Naive thymus-derived CD8-positive, alpha-beta T cell (primary cell): ENCODE results near the gene HMMR. TPM values are rescaled to one million over a fixed set of nuclear protein-coding genes. Genes with fewer than 3 reads are reported as not detected.
"Not testable (repeated sequence)": the region's sequence is repeated elsewhere in the genome, so short reads cannot be mapped to it uniquely, and the experiment has no call there.

Source experiments
- ATAC-seq, 2 donors: fragments of 150-1000 bp; cut with Tn5 transposase in 1 of 2; sonication (Bioruptor Pico), chemical (Tn5 transposase) in 1 of 2; 1 replicate in 1 of 2; 2 replicates in 1 of 2; pipeline ENCODE4 v1.10.0; 2021; ENCODE audit warnings: mild to moderate bottlenecking in 2 of 2, moderate library complexity in 2 of 2
- POLR2A ChIA-PET: fragments of 350-600 bp; sonication (Branson Sonifier 250); formaldehyde crosslinking; loops from one replicate; lab custom pipeline; 2021; ENCODE audit warnings: antibody characterized with exemption; lab: Charles Lee
- DNase-seq, 10 donors: peaks; one replicate each; pipeline versions ENCODE4 v3.0.0 to v3.0.0-alpha.2; 2020 to 2022
- H3K27ac Mint-ChIP-seq, 10 donors: one replicate each; pipeline ENCODE4 v1.8.0; 2020 to 2022; ENCODE audit warnings: mild to moderate bottlenecking in 10 of 10, mixed read lengths in 10 of 10, moderate library complexity in 4 of 10, inconsistent platforms in 1 of 10
- H3K27me3 Mint-ChIP-seq, 5 donors: one replicate each; pipeline ENCODE4 v1.8.0; 2021 to 2022; ENCODE audit warnings: mixed read lengths in 5 of 5
- H3K36me3 Mint-ChIP-seq, 3 donors: one replicate each; pipeline ENCODE4 v1.8.0; 2020 to 2022; ENCODE audit warnings: mixed read lengths in 3 of 3, mild to moderate bottlenecking in 2 of 3, inconsistent platforms in 1 of 3
- H3K4me1 Mint-ChIP-seq, 4 donors: one replicate each; pipeline ENCODE4 v1.8.0; 2021 to 2022; ENCODE audit warnings: mixed read lengths in 4 of 4
- H3K4me3 Mint-ChIP-seq, 10 donors: one replicate each; pipeline ENCODE4 v1.8.0; 2020 to 2022; ENCODE audit warnings: mild to moderate bottlenecking in 10 of 10, mixed read lengths in 10 of 10, moderate library complexity in 6 of 10, inconsistent platforms in 1 of 10
- H3K9me3 Mint-ChIP-seq, 9 donors: one replicate each; pipeline ENCODE4 v1.8.0; 2020 to 2022; ENCODE audit warnings: mixed read lengths in 9 of 9, mild to moderate bottlenecking in 3 of 9, inconsistent platforms in 1 of 9, moderate library complexity in 1 of 9
- polyA plus RNA-seq, 3 donors: library from polyadenylated mRNA; unstranded; fragments of 300-500 nt; fragmentation: Illumina TruSeq; gene quantifications; one replicate each; pipeline ENCODE4 v1.2.3, GENCODE V29; 2021
- total RNA-seq, 8 experiments: library from RNA in 2 of 8; stranded (reverse) in 2 of 8; gene quantifications; one replicate each; pipeline ENCODE4 v1.2.3 and lab custom pipeline; 2021 to 2026

HMMR gene
- under 1 TPM; 0.42 to 0.47 TPM for total RNA-seq
- polyA plus RNA-seq, result under 1 TPM in 1 of 3 donors, not detected in 2; 0.28 TPM
- 0.43 to 2.8 (median 1.00) reads per million in 6 experiments for total RNA-seq (lab: John Stamatoyannopoulos, UW)

- Mint-ChIP-seq H3K4me1 (peaks cover 12 to 52% (median 33%) of the 10 kb centered on the region in 4 donors), H3K36me3 (peaks cover 0 to 16% (median 10%) of the 10 kb centered on the region in 3 donors), H3K9me3 (no peaks in the 10 kb centered on the region)
These were observed at the start of gene HMMR for GRCh38 chr5:163460562-163461171. Gene HMMR (plus strand): TSS chr5:163460632. CDS start chr5:163460693, 61 bp downstream.

GRCh38 chr5:163415673-163416072, 44.8 kb upstream of the HMMR start:
- ATAC-seq, H3K4me1 Mint-ChIP-seq, POLR2A ChIA-PET, H3K9me3 Mint-ChIP-seq, H3K36me3 Mint-ChIP-seq, H3K4me3 Mint-ChIP-seq, DNase-seq: not testable (repeated sequence)
- H3K27ac Mint-ChIP-seq, result peak overlapping the region in 1 of 10 donors; percentile 13
- H3K27me3 Mint-ChIP-seq, result peaks cover 13 to 44% (median 30%) of the 10 kb centered on the region in 5 donors

More at GRCh38 chr5:163460562-163461171, at the start of gene HMMR:
- ATAC-seq, result no peak
- POLR2A ChIA-PET, result interaction anchor here (1.0 to 6.7 kb wide), 5 partner anchors 9 to 44 kb away, joined by 3 to 178 read pairs (median 17); partner anchors contain the start of genes CCNG1 and MAT2B
- DNase-seq, result no peak
- H3K4me3 Mint-ChIP-seq, result peak within 1 kb of the TSS; percentile 92 to 98 (median 98)
- peaks cover 0 to 3% (median 0%) of the 10 kb centered on the region in 5 donors for H3K27me3 Mint-ChIP-seq
- peak within 1 kb of the TSS; percentile 99 to 100 (median 99) for H3K27ac Mint-ChIP-seq

- ATAC-seq, result no peak
- Mint-ChIP-seq H3K9me3 (no peaks in the 10 kb centered on the region), H3K4me1 (peaks cover 0 to 7% (median 5%) of the 10 kb centered on the region in 4 donors), H3K4me3 (no peak overlapping the region), H3K27ac (no peak overlapping the region), H3K27me3 (peaks cover 0 to 11% (median 2%) of the 10 kb centered on the region in 5 donors), H3K36me3 (peaks cover 0 to 1% (median 0%) of the 10 kb centered on the region in 3 donors)
- POLR2A ChIA-PET, result no interaction called here
- DNase-seq, result no peak
These were observed 35.6 kb upstream of the HMMR start for GRCh38 chr5:163424836-163425235.

GRCh38 chr5:163426128-163426527, 34.3 kb upstream of the HMMR start:
- not testable (repeated sequence) for H3K4me3 Mint-ChIP-seq, DNase-seq, H3K36me3 Mint-ChIP-seq, H3K4me1 Mint-ChIP-seq, H3K9me3 Mint-ChIP-seq, ATAC-seq
- POLR2A ChIA-PET, result interaction anchor here (1.1 kb wide), 1 partner anchor 34 kb away, joined by 3 read pairs; the partner anchor contains the start of gene NUDCD2
- peaks cover 0 to 11% (median 2%) of the 10 kb centered on the region in 5 donors for H3K27me3 Mint-ChIP-seq
- H3K27ac Mint-ChIP-seq, result peak overlapping the region in 1 of 10 donors; percentile 13

GRCh38 chr5:163432544-163432943, 27.9 kb upstream of the HMMR start:
- no peak for DNase-seq
- H3K36me3 Mint-ChIP-seq, result no peaks in the 10 kb centered on the region
- no peak overlapping the region for H3K4me3 Mint-ChIP-seq
- H3K9me3 Mint-ChIP-seq, result no peaks in the 10 kb centered on the region
- no peak overlapping the region for H3K27ac Mint-ChIP-seq
- POLR2A ChIA-PET, result no interaction called here
- peaks cover 9 to 12% (median 12%) of the 10 kb centered on the region in 4 donors for H3K4me1 Mint-ChIP-seq
- H3K27me3 Mint-ChIP-seq, result peaks cover 0 to 9% (median 0%) of the 10 kb centered on the region in 5 donors
- no peak for ATAC-seq

- ATAC-seq (no peak), DNase-seq (no peak)
- Mint-ChIP-seq H3K4me3 (no peak overlapping the region), H3K4me1 (peaks cover 11 to 17% (median 15%) of the 10 kb centered on the region in 4 donors), H3K9me3 (no peaks in the 10 kb centered on the region), H3K27me3 (peaks cover 0 to 9% (median 0%) of the 10 kb centered on the region in 5 donors), H3K36me3 (no peaks in the 10 kb centered on the region), H3K27ac (no peak overlapping the region)
- POLR2A ChIA-PET, result no interaction called here
These were observed 27.2 kb upstream of the HMMR start for GRCh38 chr5:163433271-163433670.

GRCh38 chr5:163434401-163434866, 26.0 kb upstream of the HMMR start:
- Mint-ChIP-seq H3K27ac (peak overlapping the region in 2 of 10 donors; percentile 53 to 57), H3K27me3 (peaks cover 0 to 9% (median 0%) of the 10 kb centered on the region in 5 donors), H3K36me3 (peaks cover 0 to 2% (median 0%) of the 10 kb centered on the region in 3 donors), H3K9me3 (no peaks in the 10 kb centered on the region), H3K4me3 (peak overlapping the region in 2 of 10 donors; percentile 15 to 28), H3K4me1 (peaks cover 17 to 29% (median 27%) of the 10 kb centered on the region in 4 donors)
- no peak for DNase-seq
- POLR2A ChIA-PET, result no interaction called here
- no peak for ATAC-seq

GRCh38 chr5:163436515-163436914, 23.9 kb upstream of the HMMR start:
- ATAC-seq (no peak), DNase-seq (peak in 1 of 10 donors; percentile 1)
- H3K4me3 Mint-ChIP-seq, result peak overlapping the region; percentile 87 to 97 (median 94)
- no peaks in the 10 kb centered on the region for H3K9me3 Mint-ChIP-seq
- H3K4me1 Mint-ChIP-seq, result peaks cover 23 to 48% (median 43%) of the 10 kb centered on the region in 4 donors
- peak overlapping the region; percentile 88 to 97 (median 94) for H3K27ac Mint-ChIP-seq
- H3K36me3 Mint-ChIP-seq, result peaks cover 0 to 18% (median 2%) of the 10 kb centered on the region in 3 donors
- peaks cover 0 to 9% (median 0%) of the 10 kb centered on the region in 5 donors for H3K27me3 Mint-ChIP-seq
- POLR2A ChIA-PET, result interaction anchor here (5.9 kb wide), 1 partner anchor 23 kb away, joined by 79 read pairs; the partner anchor contains the start of genes HMMR and NUDCD2

- POLR2A ChIA-PET, result interaction anchor here (0.8 to 5.9 kb wide), 4 partner anchors 23 to 69 kb away, joined by 3 to 79 read pairs (median 18); partner anchors contain the start of genes HMMR, MAT2B and NUDCD2
- Mint-ChIP-seq H3K27ac (peak overlapping the region; percentile 88 to 97 (median 94)), H3K27me3 (peaks cover 0 to 9% (median 0%) of the 10 kb centered on the region in 5 donors), H3K36me3 (peaks cover under 1 to 20% (median 2%) of the 10 kb centered on the region in 3 donors), H3K4me1 (peaks cover 23 to 48% (median 43%) of the 10 kb centered on the region in 4 donors), H3K4me3 (peak overlapping the region; percentile 87 to 97 (median 94)), H3K9me3 (no peaks in the 10 kb centered on the region)
- no peak for DNase-seq
- ATAC-seq, result no peak
These were observed 23.5 kb upstream of the HMMR start for GRCh38 chr5:163437011-163437308.

- POLR2A ChIA-PET, result interaction anchor here (0.7 to 5.9 kb wide), 7 partner anchors 12 to 68 kb away, joined by 3 to 79 read pairs (median 4); partner anchors contain the start of genes HMMR, MAT2B and NUDCD2
- H3K4me3 Mint-ChIP-seq, result peak within 1 kb of the TSS; percentile 87 to 97 (median 94)
- peak; percentile 95 to 96 for ATAC-seq
- peaks cover 0 to 9% (median 0%) of the 10 kb centered on the region in 5 donors for H3K27me3 Mint-ChIP-seq
- peaks cover 23 to 48% (median 43%) of the 10 kb centered on the region in 4 donors for H3K4me1 Mint-ChIP-seq
- peak; percentile 67 to 94 (median 86) for DNase-seq
- peaks cover 2 to 26% (median 6%) of the 10 kb centered on the region in 3 donors for H3K36me3 Mint-ChIP-seq
- peak within 1 kb of the TSS; percentile 88 to 97 (median 94) for H3K27ac Mint-ChIP-seq
- H3K9me3 Mint-ChIP-seq, result no peaks in the 10 kb centered on the region
These were observed 22.9 kb upstream of the HMMR start, which contains the start of gene CCNG1 for GRCh38 chr5:163437309-163438182. Gene CCNG1 (plus strand): TSS chr5:163437595. CDS start chr5:163439257, 1,662 bp downstream.

- Mint-ChIP-seq H3K9me3 (no peaks in the 10 kb centered on the region), H3K36me3 (peaks cover 2 to 39% (median 6%) of the 10 kb centered on the region in 3 donors)
- POLR2A ChIA-PET, result interaction anchor here (3.5 to 5.9 kb wide), 2 partner anchors 20 to 67 kb away, joined by 29 to 79 read pairs; partner anchors contain the start of genes HMMR, MAT2B and NUDCD2
These were observed 21.4 kb upstream of the HMMR start for GRCh38 chr5:163439092-163439425.

More at GRCh38 chr5:163439092-163439425, 21.4 kb upstream of the HMMR start:
- Mint-ChIP-seq H3K4me1 (peaks cover 23 to 48% (median 43%) of the 10 kb centered on the region in 4 donors), H3K27ac (peak overlapping the region in 7 of 10 donors; percentile 43 to 97 (median 71)), H3K27me3 (no peaks in the 10 kb centered on the region), H3K4me3 (peak overlapping the region; percentile 52 to 97 (median 93))
- DNase-seq, result no peak
- no peak for ATAC-seq
